ENCODE data around the gene DLK1. TPM values are rescaled to one million over a fixed set of nuclear protein-coding genes. Genes with fewer than 3 reads are reported as not detected.

The DLK1 gene
- total RNA-seq, 1 donor from 2014 or later, result not detected

DNA sequence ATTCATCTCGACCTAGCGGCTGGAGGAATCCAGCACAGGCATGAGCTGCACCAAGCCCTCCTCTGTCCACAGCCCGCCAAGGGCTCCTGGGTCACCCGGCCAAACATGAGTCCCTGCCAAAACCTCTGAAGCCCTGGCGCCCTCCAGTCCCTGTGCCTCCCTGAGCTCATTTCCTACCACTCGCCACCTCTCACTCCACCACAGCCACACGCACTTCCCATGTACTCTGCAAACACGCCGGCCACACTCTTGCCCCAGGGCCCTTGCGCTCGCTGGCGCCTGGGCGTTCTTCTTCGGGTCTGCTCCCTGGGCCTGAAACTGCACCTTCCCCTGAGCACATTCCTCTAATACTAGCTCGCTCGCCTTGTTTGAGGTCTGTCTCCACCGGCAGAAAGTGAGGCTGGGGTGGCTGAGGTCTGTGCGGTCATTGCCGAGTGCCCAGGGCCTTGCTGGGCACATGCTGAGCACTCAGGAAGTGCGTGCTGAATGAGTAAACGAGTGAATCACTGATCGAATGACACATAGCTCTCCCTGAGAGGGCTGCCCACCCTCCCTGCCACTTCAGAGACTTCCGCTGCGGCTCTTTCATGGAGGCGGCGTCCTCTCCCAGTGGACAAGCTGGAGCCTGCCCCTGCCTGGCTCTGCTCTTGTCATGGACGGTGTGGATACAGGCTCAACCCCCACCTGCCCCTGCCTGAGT is 33.7 kb upstream of the DLK1 start:
- FAIRE-seq, result no peak

DNA sequence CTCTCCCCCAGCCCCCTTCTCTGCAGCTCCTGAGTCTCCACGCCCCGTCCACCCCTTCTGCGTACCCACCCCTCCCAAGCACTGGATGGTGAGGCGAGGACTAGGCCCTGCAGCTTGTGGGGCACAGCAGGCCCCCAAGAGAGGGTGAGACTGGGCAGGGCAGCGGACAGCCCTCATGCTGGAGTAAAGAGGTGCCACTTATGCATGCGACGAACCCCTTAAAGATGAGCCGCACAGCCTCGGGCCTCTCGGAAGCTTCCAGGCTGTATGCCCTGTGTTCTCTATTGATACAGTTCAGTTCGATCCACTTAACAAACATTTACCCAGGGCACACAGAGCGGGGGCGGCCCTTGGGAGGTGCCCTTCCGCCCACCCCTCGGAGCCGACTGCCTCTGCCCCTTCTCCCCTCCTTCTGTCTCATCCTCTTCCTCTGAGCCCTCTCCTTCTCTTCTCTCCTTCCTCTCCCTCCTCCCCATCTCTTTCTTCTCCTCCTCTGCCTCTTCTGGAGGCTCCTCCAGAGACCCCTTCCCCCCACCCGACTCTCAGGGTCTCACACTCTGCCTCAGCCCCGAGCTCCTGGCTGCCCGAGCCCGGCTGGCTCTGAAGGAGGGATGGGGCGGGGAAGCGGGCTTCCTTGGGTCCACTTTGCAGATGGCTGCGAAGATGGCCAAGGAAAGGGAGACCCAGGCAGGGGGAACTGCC is 32.7 kb upstream of the DLK1 start:
- DNase-seq (ENCODE audit: low spot score in 2 of 2) (no peak), FAIRE-seq (no peak)

More for the DNA sequence above, 33.7 kb upstream of the DLK1 start:
- DNase-seq (ENCODE audit: low spot score in 2 of 2), result no peak

- DNase-seq (ENCODE audit: low spot score in 2 of 2) (no peak), FAIRE-seq (no peak)
Measured at GRCh38 chr14:100694579-100695422, 31.9 kb upstream of the DLK1 start.

DNA sequence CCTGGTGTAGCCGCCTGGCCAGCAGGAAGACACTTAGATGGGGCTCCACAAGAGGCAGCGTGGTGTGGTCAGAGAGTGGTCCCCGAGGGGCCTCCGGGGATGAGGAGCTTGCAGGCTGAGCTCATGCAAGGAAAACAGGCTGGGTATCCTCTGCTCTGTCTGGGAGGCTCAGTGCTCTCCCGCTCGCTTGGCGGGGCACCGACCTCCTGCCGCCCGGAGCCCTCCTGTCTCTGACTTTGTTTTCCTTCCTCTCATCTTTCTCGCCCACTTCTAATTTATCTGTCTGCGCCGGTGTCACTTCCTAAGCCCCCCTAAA is 31.3 kb upstream of the DLK1 start:
- DNase-seq (ENCODE audit: low spot score in 2 of 2), result no peak
- FAIRE-seq, result no peak

GRCh38 chr14:100696008-100696407 is 30.7 kb upstream of the DLK1 start:
- FAIRE-seq (no peak), DNase-seq (ENCODE audit: low spot score in 2 of 2) (no peak)

GRCh38 chr14:100696590-100696989 is 30.1 kb upstream of the DLK1 start:
- DNase-seq (ENCODE audit: low spot score in 2 of 2), result no peak

DNA sequence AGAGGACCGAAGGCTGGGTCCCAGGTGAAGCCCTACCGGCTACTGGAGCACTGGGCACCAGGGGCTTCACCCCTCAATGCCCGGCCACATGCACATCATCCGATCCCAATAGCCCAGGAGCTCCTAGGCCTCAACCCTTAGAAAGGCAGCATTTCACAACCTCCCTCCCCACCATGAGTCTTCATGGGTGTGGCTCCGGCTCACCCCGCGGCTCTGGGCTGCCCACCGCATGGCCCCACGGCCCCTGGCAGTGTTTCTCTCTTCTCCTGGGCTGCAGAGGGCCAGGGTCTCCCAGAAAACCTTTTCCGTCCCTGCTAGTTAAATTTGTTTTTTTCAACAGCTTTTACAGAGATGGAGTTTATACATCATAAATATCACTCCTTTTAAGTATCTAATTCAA is 28.6 kb upstream of the DLK1 start:
- FAIRE-seq (no peak), DNase-seq (ENCODE audit: low spot score in 2 of 2) (no peak)

More at GRCh38 chr14:100696590-100696989, 30.1 kb upstream of the DLK1 start:
- no peak for FAIRE-seq

DNA sequence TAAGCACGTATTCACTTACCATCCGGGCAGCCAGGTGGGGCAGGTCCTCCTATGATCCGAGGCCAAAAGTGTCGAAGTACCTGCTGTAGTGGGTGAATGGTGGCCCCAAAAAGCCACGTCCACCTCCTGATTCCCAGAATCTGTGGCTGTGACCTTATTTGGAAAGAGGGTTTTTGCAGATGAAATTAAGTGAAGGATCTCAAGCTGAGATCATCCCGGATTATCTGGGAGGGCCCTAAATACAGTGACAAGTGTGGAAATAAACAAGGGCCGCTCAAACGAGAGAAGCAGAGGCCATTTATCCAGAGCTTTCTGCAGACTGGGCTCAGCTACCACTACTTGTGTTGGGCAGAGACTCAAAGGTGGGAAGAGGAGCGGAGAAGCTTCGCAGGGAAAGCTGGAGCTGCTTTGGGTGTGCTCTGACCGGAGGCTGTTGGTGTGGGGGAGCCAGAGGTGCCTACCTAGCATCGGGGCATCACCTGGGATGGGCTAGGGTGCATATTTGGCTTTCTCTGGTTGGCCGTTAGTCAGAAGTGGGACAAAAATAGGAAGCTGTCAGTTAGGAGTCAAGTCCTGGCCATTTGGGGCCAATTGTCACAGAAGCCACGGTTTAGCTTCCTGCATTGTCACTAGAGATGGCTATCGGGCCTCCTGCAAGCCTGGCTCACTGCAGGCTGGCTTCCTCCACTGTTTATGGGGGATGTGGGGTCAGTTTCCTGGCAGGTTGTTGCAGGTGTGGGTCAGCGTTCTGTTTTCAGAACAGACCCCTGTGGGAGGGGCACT is 27.8 kb upstream of the DLK1 start:
- no peak for DNase-seq (ENCODE audit: low spot score in 2 of 2)
- no peak for FAIRE-seq

GRCh38 chr14:100701314-100701713 is 25.4 kb upstream of the DLK1 start:
- FAIRE-seq, result no peak

GRCh38 chr14:100702590-100702989 is 24.1 kb upstream of the DLK1 start:
- DNase-seq (ENCODE audit: low spot score in 2 of 2) (no peak), FAIRE-seq (no peak)

More at GRCh38 chr14:100701314-100701713, 25.4 kb upstream of the DLK1 start:
- DNase-seq (ENCODE audit: low spot score in 2 of 2), result no peak

DNA sequence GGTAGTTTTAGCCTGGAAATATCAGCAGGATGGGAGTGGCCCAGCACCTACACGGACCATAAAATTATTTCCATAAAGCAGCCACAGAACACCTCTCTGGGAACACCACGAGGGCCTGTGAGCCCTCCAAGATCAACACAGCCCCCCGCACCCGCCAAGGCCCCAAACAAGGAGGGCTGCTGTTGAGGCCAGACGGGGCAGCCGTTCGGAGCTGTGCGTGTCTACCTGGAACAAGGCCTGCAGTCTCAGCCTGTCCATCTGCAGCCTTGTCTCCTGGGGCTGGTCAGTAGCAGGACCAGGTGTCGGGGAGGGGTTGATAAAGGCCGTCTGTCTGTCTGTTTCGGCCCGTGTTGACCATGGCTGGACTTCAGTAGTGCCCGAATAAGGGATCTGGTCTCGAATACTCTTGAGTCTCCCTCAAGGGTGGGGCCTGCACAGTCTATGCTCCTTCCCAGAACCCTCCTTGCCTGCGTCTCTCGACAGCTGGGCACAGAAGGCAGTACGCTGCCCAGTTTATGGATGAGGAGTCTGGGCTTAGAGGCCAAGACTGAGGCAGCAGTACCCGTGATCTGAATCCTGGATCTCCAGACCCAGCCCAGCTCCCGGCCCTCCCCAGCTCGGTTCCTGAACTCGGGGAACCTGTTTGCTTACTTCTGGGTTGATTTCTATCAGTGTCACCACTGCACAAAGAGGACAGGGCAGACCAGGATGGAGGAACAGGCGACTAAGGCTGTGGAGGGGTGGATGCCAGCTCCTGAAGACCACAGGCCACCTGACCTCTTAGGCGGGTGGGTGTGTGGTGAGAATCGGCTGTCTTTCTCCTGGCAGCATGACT is 23.1 kb upstream of the DLK1 start:
- FAIRE-seq (no peak), DNase-seq (ENCODE audit: low spot score in 2 of 2) (no peak)

DNA sequence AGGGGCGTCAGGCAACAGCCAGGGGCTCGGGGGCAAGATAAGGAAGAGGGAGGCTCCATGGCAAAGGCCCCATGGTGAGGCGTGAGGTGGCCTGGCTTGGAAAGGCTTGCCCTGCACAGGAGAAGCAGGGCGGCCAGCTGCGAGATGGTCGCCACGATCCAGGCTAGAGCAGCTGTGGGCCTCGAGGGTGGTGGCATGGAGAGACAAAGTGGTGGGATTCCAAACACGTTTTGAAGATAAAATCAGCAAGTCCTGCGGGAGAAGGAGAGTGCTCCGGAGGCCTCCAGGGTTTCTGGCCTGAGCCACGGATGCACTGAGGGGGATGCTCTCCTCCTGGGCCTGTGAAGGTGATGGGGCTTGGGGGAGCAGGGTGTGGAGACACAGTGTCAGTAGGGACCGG is 20.5 kb upstream of the DLK1 start:
- DNase-seq (ENCODE audit: low spot score in 2 of 2), result no peak
- FAIRE-seq, result no peak

GRCh38 chr14:100706860-100707259 is 19.8 kb upstream of the DLK1 start:
- FAIRE-seq, result no peak
- no peak for DNase-seq (ENCODE audit: low spot score in 2 of 2)

DNA sequence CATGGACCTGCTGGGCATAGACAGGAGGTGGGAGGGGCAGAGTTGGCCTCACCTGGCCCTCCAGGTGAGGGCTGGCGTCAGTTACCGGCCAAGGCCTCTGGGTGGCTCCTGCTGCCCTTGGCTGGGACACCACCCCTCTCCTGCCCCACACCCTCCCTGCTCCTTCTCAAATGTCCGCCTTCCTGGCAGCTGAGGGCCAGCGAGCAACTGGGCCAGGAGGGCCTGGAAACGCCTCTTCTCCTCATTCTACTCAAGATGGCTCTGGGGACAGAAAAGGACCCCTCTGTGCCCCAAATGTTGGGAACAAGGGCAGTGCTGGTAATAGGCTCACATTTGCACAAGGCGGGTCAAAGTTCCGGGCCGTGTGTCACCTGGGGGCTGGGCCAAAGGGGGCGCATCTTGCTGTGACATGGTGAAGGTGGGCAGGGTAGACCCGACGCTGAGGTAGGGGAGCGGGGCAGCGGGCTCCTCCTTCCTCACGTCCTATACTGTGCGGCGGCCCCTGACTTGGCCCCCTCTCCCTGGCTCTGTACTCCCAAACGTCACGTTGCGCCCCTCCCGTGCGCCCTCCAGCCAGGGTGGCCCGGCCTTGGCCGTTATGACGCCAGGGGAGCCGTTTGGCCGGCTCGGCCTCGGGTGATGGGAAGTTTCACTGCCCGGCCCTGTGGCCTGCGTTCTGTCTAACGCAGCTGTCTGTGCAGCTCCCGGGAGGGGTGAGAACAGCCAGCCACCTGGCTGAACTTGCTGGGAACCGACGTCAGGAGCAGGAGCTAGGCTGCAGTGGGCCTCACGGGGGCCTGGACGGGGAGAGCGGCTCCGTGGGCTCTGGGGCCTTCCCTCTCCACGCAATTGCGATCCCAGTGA is 18.0 kb upstream of the DLK1 start:
- no peak for FAIRE-seq
- DNase-seq (ENCODE audit: low spot score in 2 of 2), result no peak

- FAIRE-seq, result no peak
Measured at GRCh38 chr14:100709289-100710284, 17.1 kb upstream of the DLK1 start.

DNA sequence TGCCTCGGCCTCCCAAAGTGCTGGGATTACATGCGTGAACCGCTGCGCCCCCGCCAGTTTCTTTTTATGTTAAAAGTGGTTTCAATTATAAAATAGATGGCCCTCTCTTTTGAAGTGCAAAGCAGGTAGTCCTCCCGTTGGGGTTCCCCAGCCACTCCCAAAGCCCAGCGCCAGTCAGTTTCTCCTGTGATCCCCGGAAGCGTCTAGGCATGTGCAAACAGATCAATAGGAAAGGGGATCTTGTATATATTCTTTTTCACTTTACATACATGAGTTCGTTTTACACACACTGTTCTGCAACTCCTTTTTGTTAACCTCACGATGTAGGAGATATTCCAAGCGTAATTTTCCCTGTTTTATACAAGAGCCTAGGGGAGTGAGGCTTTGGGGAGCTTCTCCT is 16.3 kb upstream of the DLK1 start:
- no peak for DNase-seq (ENCODE audit: low spot score in 2 of 2)
- no peak for FAIRE-seq

More at GRCh38 chr14:100709289-100710284, 17.1 kb upstream of the DLK1 start:
- DNase-seq (ENCODE audit: low spot score in 2 of 2), result peak; percentile 53 to 55

- FAIRE-seq (no peak), DNase-seq (ENCODE audit: low spot score in 2 of 2) (no peak)
Measured at GRCh38 chr14:100710826-100711462, 15.7 kb upstream of the DLK1 start.

Data from frontal cortex (tissue), 4 donors.